ENCODE data around the gene PTPN22. TPM values are rescaled to one million over a fixed set of nuclear protein-coding genes. Genes with fewer than 3 reads are reported as not detected.

PTPN22 gene
- total and polyA plus RNA-seq, 9 of the 15 experiments (the other 6 are each of a cell fraction or from before 2014, with no cell fraction given): 0.45 to 4.6 (median 1.1) TPM

DNA sequence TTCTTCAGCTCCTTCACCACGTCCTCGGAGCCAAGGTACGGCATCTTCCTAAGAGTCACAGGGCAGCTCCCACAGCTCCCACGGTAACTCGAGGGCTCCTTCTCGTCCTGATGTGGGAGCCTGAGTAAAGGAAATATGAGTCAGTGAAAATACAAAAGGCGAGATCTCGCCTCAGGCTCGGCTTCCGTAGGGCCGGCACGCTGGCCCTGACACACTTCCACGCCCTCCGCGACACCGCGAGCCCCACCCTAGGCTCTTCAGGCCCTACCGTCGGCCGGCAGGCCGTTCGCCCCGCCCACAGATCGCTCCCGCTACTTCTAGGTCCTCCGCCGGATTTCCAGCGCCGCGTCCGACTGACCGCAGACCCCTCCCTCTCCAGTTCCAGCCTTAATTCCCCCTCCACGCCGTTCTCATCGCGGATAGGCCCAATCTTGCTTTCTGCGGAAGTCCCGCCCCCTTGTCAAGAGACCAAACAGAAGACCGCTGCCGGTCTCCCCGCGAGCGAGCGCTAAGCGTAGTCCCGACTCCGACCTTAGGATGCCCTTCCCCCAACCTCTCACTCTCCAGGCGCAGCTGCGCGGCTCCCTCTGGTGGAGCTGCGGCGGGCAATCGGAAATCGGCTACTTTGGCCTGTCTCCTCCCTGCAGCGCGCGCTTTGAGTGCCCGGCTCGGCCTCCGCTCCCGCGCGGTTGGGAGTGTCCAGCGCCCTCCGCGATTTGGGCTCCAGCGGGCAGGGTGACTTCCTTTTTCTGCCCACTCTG, 33.3 kb upstream of the PTPN22 start, which contains the start of the genes AP4B1 and DCLRE1B (continued):
- TF ChIP-seq, protein P1, sequence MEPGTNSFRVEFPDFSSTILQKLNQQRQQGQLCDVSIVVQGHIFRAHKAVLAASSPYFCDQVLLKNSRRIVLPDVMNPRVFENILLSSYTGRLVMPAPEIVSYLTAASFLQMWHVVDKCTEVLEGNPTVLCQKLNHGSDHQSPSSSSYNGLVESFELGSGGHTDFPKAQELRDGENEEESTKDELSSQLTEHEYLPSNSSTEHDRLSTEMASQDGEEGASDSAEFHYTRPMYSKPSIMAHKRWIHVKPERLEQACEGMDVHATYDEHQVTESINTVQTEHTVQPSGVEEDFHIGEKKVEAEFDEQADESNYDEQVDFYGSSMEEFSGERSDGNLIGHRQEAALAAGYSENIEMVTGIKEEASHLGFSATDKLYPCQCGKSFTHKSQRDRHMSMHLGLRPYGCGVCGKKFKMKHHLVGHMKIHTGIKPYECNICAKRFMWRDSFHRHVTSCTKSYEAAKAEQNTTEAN (CRISPR knock-in tag; IDR thresholded peaks at IDR 0.05): 0 out of 2 replicates have a peak, but pooled peaks have one; percentile 18
- TF ChIP-seq GABPA (tag; conservative IDR thresholded peaks at IDR 0.05; ENCODE audit: low read depth) (peak; percentile 95), HDAC3 (IDR thresholded peaks at IDR 0.05; ENCODE audit: borderline replicate concordance, partially characterized antibody) (no peak), FOS (IDR thresholded peaks at IDR 0.05; ENCODE audit: extremely low read depth, insufficient read length) (peak; percentile 27), DACH1 (IDR thresholded peaks at IDR 0.05; ENCODE audit: partially characterized antibody) (peak; percentile 37), CBX5 (IDR thresholded peaks at IDR 0.05; ENCODE audit: borderline replicate concordance, low read depth) (no peak), ZKSCAN8 (CRISPR knock-in tag; IDR thresholded peaks at IDR 0.05) (no peak), YBX1 (IDR thresholded peaks at IDR 0.05) (no peak), ZFX (CRISPR knock-in tag; IDR thresholded peaks at IDR 0.05) (peak; percentile 80), SMARCA5 (IDR thresholded peaks at IDR 0.05) (no peak), ZSCAN32 (CRISPR knock-in tag; IDR thresholded peaks at IDR 0.05) (no peak), NR2F6 (CRISPR knock-in tag; IDR thresholded peaks at IDR 0.05) (no peak), TFAM (CRISPR knock-in tag; conservative IDR thresholded peaks at IDR 0.05) (no peak), ZBTB7A (IDR thresholded peaks at IDR 0.05; ENCODE audit: borderline replicate concordance, control insufficient read depth, low read depth, low read length) (peak; percentile 74), TEAD4 (IDR thresholded peaks at IDR 0.05; ENCODE audit: low read length) (peak; percentile 54), TEAD4 (CRISPR knock-in tag; IDR thresholded peaks at IDR 0.05; ENCODE audit: borderline replicate concordance) (0 out of 2 replicates have a peak, but pooled peaks have one; percentile 35), PHF21A (IDR thresholded peaks at IDR 0.05; ENCODE audit: borderline replicate concordance, low read depth) (peak; percentile 98), TCF3 (CRISPR knock-in tag; IDR thresholded peaks at IDR 0.05) (peak; percentile 63; the same call in 1 of the 2 replicates), BRD9 (IDR thresholded peaks at IDR 0.05; ENCODE audit: low read depth, partially characterized antibody) (peak; percentile 62), TGIF2 (CRISPR knock-in tag; IDR thresholded peaks at IDR 0.05) (no peak; the same call in 1 of the 2 replicates)
- TF ChIP-seq, protein P2, sequence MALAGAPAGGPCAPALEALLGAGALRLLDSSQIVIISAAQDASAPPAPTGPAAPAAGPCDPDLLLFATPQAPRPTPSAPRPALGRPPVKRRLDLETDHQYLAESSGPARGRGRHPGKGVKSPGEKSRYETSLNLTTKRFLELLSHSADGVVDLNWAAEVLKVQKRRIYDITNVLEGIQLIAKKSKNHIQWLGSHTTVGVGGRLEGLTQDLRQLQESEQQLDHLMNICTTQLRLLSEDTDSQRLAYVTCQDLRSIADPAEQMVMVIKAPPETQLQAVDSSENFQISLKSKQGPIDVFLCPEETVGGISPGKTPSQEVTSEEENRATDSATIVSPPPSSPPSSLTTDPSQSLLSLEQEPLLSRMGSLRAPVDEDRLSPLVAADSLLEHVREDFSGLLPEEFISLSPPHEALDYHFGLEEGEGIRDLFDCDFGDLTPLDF (CRISPR knock-in tag; IDR thresholded peaks at IDR 0.05): peak; percentile 97
- TF ChIP-seq, protein P3, sequence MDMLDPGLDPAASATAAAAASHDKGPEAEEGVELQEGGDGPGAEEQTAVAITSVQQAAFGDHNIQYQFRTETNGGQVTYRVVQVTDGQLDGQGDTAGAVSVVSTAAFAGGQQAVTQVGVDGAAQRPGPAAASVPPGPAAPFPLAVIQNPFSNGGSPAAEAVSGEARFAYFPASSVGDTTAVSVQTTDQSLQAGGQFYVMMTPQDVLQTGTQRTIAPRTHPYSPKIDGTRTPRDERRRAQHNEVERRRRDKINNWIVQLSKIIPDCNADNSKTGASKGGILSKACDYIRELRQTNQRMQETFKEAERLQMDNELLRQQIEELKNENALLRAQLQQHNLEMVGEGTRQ (CRISPR knock-in tag; IDR thresholded peaks at IDR 0.05): no peak
- TF ChIP-seq, protein P4, sequence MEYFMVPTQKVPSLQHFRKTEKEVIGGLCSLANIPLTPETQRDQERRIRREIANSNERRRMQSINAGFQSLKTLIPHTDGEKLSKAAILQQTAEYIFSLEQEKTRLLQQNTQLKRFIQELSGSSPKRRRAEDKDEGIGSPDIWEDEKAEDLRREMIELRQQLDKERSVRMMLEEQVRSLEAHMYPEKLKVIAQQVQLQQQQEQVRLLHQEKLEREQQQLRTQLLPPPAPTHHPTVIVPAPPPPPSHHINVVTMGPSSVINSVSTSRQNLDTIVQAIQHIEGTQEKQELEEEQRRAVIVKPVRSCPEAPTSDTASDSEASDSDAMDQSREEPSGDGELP (CRISPR knock-in tag; IDR thresholded peaks at IDR 0.05; ENCODE audit: borderline replicate concordance): peak; percentile 98
- TF ChIP-seq, protein P5, sequence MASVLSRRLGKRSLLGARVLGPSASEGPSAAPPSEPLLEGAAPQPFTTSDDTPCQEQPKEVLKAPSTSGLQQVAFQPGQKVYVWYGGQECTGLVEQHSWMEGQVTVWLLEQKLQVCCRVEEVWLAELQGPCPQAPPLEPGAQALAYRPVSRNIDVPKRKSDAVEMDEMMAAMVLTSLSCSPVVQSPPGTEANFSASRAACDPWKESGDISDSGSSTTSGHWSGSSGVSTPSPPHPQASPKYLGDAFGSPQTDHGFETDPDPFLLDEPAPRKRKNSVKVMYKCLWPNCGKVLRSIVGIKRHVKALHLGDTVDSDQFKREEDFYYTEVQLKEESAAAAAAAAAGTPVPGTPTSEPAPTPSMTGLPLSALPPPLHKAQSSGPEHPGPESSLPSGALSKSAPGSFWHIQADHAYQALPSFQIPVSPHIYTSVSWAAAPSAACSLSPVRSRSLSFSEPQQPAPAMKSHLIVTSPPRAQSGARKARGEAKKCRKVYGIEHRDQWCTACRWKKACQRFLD (CRISPR knock-in tag; IDR thresholded peaks at IDR 0.05): peak; percentile 78; the same call in 1 of the 2 replicates

Measured in K562 (cell line).